ENCODE data around the gene NHLRC4. TPM values are rescaled to one million over a fixed set of nuclear protein-coding genes. Genes with fewer than 3 reads are reported as not detected.
A peak's percentile ranks its signal among the peaks of the same experiment; 100 is the strongest.

NHLRC4 gene
- total RNA-seq, 1 donor from 2014 or later = 0.46 TPM

- no peak for DNase-seq (ENCODE audit: low read depth)
- Histone ChIP-seq H3K4me3 (ENCODE audit: low read depth, low read length) (no peak overlapping the region), H3K36me3 (ENCODE audit: control insufficient read depth, insufficient read depth, low read length) (peaks cover 4% of the 10 kb centered on the region), H3K27me3 (ENCODE audit: control insufficient read depth, insufficient read depth, low read length) (no peaks in the 10 kb centered on the region)
- TF ChIP-seq CTCF (IDR thresholded peaks at IDR 0.05; ENCODE audit: insufficient read depth, low read length, poor library complexity, severe bottlenecking) = no peak
These were observed 31.1 kb upstream of the NHLRC4 start for GRCh38 chr16:535446-536405.

- no peak for DNase-seq (ENCODE audit: low read depth)
- H3K36me3 ChIP-seq (ENCODE audit: control insufficient read depth, insufficient read depth, low read length) = peaks cover 4% of the 10 kb centered on the region
- TF ChIP-seq CTCF (IDR thresholded peaks at IDR 0.05; ENCODE audit: insufficient read depth, low read length, poor library complexity, severe bottlenecking) = no peak
These were observed 30.1 kb upstream of the NHLRC4 start for GRCh38 chr16:536746-537145.

GRCh38 chr16:537415-538335 lies 29.1 kb upstream of the NHLRC4 start:
- H3K4me3 ChIP-seq (ENCODE audit: low read depth, low read length) = no peak overlapping the region
- peak; percentile 9 for TF ChIP-seq CTCF (IDR thresholded peaks at IDR 0.05; ENCODE audit: insufficient read depth, low read length, poor library complexity, severe bottlenecking)
- H3K36me3 ChIP-seq (ENCODE audit: control insufficient read depth, insufficient read depth, low read length) = peaks cover 4% of the 10 kb centered on the region
- no peak for DNase-seq (ENCODE audit: low read depth)
- H3K27me3 ChIP-seq (ENCODE audit: control insufficient read depth, insufficient read depth, low read length) = no peaks in the 10 kb centered on the region

More at GRCh38 chr16:536746-537145, 30.1 kb upstream of the NHLRC4 start:
- H3K27me3 ChIP-seq (ENCODE audit: control insufficient read depth, insufficient read depth, low read length) = no peaks in the 10 kb centered on the region
- no peak overlapping the region for H3K4me3 ChIP-seq (ENCODE audit: low read depth, low read length)

GRCh38 chr16:539901-540530 lies 26.8 kb upstream of the NHLRC4 start:
- no peak for DNase-seq (ENCODE audit: low read depth)
- H3K4me3 ChIP-seq (ENCODE audit: low read depth, low read length) = no peak overlapping the region
- no peak for TF ChIP-seq CTCF (IDR thresholded peaks at IDR 0.05; ENCODE audit: insufficient read depth, low read length, poor library complexity, severe bottlenecking)
- H3K36me3 ChIP-seq (ENCODE audit: control insufficient read depth, insufficient read depth, low read length) = peaks cover 3% of the 10 kb centered on the region
- H3K27me3 ChIP-seq (ENCODE audit: control insufficient read depth, insufficient read depth, low read length) = no peaks in the 10 kb centered on the region

- no peaks in the 10 kb centered on the region for H3K27me3 ChIP-seq (ENCODE audit: control insufficient read depth, insufficient read depth, low read length)
- H3K36me3 ChIP-seq (ENCODE audit: control insufficient read depth, insufficient read depth, low read length) = peaks cover 3% of the 10 kb centered on the region
- TF ChIP-seq CTCF (IDR thresholded peaks at IDR 0.05; ENCODE audit: insufficient read depth, low read length, poor library complexity, severe bottlenecking) = no peak
- no peak overlapping the region for H3K4me3 ChIP-seq (ENCODE audit: low read depth, low read length)
- no peak for DNase-seq (ENCODE audit: low read depth)
These were observed 26.0 kb upstream of the NHLRC4 start for GRCh38 chr16:540645-541340.
